H1 (cell line): Measurements from ENCODE around the gene RNF225. TPM values are rescaled to one million over a fixed set of nuclear protein-coding genes. Genes with fewer than 3 reads are reported as not detected.

Experiments
- CTCF ChIA-PET: fragments of 300-600 bp; sonication (Branson Sonifier 250); formaldehyde crosslinking; loops from one replicate; lab custom pipeline; 2021; ENCODE audit not compliant: partially characterized antibody; lab: Charles Lee
- POLR2A ChIA-PET: fragments of 300-600 bp; sonication (Branson Sonifier 250); formaldehyde crosslinking; loops from one replicate; lab custom pipeline; 2021; ENCODE audit warnings: inconsistent platforms; ENCODE audit not compliant: partially characterized antibody; lab: Charles Lee
- DNase-seq, 2 experiments: peaks; one replicate each; pipeline versions ENCODE4 v3.0.0 to v3.0.0-alpha.2; 2010 to 2022; ENCODE audit warnings: low spot score in 2 of 2, low read depth in 1 of 2, mixed read lengths in 1 of 2
- FAIRE-seq: peaks from 2 replicates; lab custom pipeline; 2011; peaks lifted over from hg19 to GRCh38; lab: Jason Lieb, UNC
- H2AFZ ChIP-seq: 2 replicates; pipeline ENCODE4 v1.8.1; 2012; ENCODE audit warnings: low read length, inconsistent platforms
- H2AK5ac ChIP-seq: 2 replicates; pipeline ENCODE4 v1.6.1; 2013; ENCODE audit warnings: low read depth, low read length
- H2BK120ac ChIP-seq: replicated peaks from 2 replicates; pipeline ENCODE3; 2013; ENCODE audit warnings: low read depth, low read length, inconsistent platforms
- H2BK12ac ChIP-seq: 2 replicates; pipeline ENCODE4 v1.6.1; 2013; ENCODE audit warnings: low read depth, low read length
- H2BK15ac ChIP-seq: 2 replicates; pipeline ENCODE4 v1.6.1; 2013; ENCODE audit warnings: low read length
- H2BK20ac ChIP-seq: 2 replicates; pipeline ENCODE4 v1.6.1; 2013; ENCODE audit warnings: low read length
- H2BK5ac ChIP-seq: 2 replicates; pipeline ENCODE4 v1.6.1; 2013; ENCODE audit warnings: low read depth, low read length
- H3K14ac ChIP-seq: 2 replicates; pipeline ENCODE4 v1.6.1; 2013; ENCODE audit warnings: inconsistent platforms; ENCODE audit not compliant: insufficient read length
- H3K18ac ChIP-seq: 2 replicates; pipeline ENCODE4 v1.6.1; 2013; ENCODE audit warnings: low read length; ENCODE audit errors: extremely low read depth
- H3K23ac ChIP-seq: 2 replicates; pipeline ENCODE4 v1.6.1; 2013; ENCODE audit warnings: inconsistent platforms; ENCODE audit not compliant: insufficient read length
- H3K23me2 ChIP-seq: 2 replicates; pipeline ENCODE4 v1.6.1; 2013; ENCODE audit warnings: low read depth, low read length
- H3K27ac ChIP-seq: 2 replicates; pipeline ENCODE4 v1.6.1; 2011; ENCODE audit warnings: low read depth, low read length, inconsistent platforms
- H3K27me3 ChIP-seq, 4 experiments: replicated peaks in 1 of 4; 1 replicate in 1 of 4; 2 replicates in 3 of 4; pipeline versions ENCODE4 v1.6.1 to v1.8.1; 2011 to 2013; ENCODE audit warnings: low read length in 3 of 4, mild to moderate bottlenecking in 3 of 4, inconsistent platforms in 2 of 4, mixed read lengths in 2 of 4, moderate library complexity in 1 of 4; ENCODE audit not compliant: control insufficient read depth in 3 of 4, insufficient read depth in 3 of 4; ENCODE audit errors: extremely low read depth in 1 of 4
- H3K36me3 ChIP-seq, 4 experiments: 2 replicates each; pipeline versions ENCODE4 v1.6.1 to v1.8.1; 2011 to 2013; ENCODE audit warnings: mild to moderate bottlenecking in 4 of 4, low read length in 3 of 4, moderate library complexity in 2 of 4, control low read depth in 1 of 4, inconsistent platforms in 1 of 4; ENCODE audit not compliant: insufficient read depth in 4 of 4, control insufficient read depth in 2 of 4
- H3K4ac ChIP-seq: replicated peaks from 2 replicates; pipeline ENCODE3; 2013; ENCODE audit warnings: low read length, low read depth, mixed read lengths, inconsistent platforms; ENCODE audit not compliant: insufficient read length
- H3K4me1 ChIP-seq, 4 experiments: replicated peaks in 1 of 4; 1 replicate in 1 of 4; 2 replicates in 3 of 4; pipeline versions ENCODE4 v1.6.1 to v1.8.1; 2011 to 2013; ENCODE audit warnings: low read length in 3 of 4, inconsistent platforms in 2 of 4, mixed read lengths in 1 of 4; ENCODE audit not compliant: insufficient read depth in 4 of 4, control insufficient read depth in 3 of 4
- H3K4me2 ChIP-seq, 2 experiments: 2 replicates each; pipeline versions ENCODE4 v1.6.1 to v1.8.1; 2011 to 2013; ENCODE audit warnings: low read depth in 2 of 2, low read length in 2 of 2, control low read depth in 1 of 2, inconsistent platforms in 1 of 2, mild to moderate bottlenecking in 1 of 2; ENCODE audit not compliant: insufficient read depth in 1 of 2
- H3K4me3 ChIP-seq, 4 experiments: fragments of 200-600, 300-600 bp in 1 of 4; sonication (generic), shearing (Covaris generic), sonication (Bioruptor Twin) in 1 of 4; 2 replicates each; pipeline versions ENCODE4 v1.5.1 to v1.8.1; 2011 to 2016; ENCODE audit warnings: low read length in 4 of 4, low read depth in 3 of 4, control low read depth in 2 of 4, inconsistent platforms in 2 of 4, mild to moderate bottlenecking in 2 of 4, mixed read lengths in 1 of 4, moderate library complexity in 1 of 4; ENCODE audit not compliant: insufficient read depth in 2 of 4; ENCODE audit errors: extremely low read depth in 1 of 4
- H3K56ac ChIP-seq: replicated peaks from 2 replicates; pipeline ENCODE3; 2013; ENCODE audit warnings: low read depth, mild to moderate bottlenecking, mixed read lengths, low read length, inconsistent platforms; ENCODE audit not compliant: insufficient read length
- H3K79me1 ChIP-seq: 2 replicates; pipeline ENCODE4 v1.6.1; 2013; ENCODE audit warnings: low read depth, low read length, control low read depth
- H3K79me2 ChIP-seq, 2 experiments: 2 replicates each; pipeline versions ENCODE4 v1.6.1 to v1.8.1; 2012 to 2013; ENCODE audit warnings: low read length in 2 of 2, mild to moderate bottlenecking in 2 of 2, inconsistent platforms in 1 of 2; ENCODE audit not compliant: insufficient read depth in 2 of 2, control insufficient read depth in 1 of 2
- H3K9ac ChIP-seq, 4 experiments: replicated peaks in 1 of 4; 1 replicate in 1 of 4; 2 replicates in 3 of 4; pipeline versions ENCODE4 v1.6.1 to v1.8.1; 2011 to 2013; ENCODE audit warnings: low read depth in 3 of 4, low read length in 3 of 4, control low read depth in 2 of 4, mild to moderate bottlenecking in 2 of 4, moderate library complexity in 2 of 4, inconsistent platforms in 1 of 4; ENCODE audit errors: extremely low read depth in 1 of 4
- H3K9me3 ChIP-seq, 2 experiments: 2 replicates each; pipeline versions ENCODE4 v1.6.1 to v1.8.1; 2012 to 2013; ENCODE audit warnings: mild to moderate bottlenecking in 2 of 2, moderate library complexity in 2 of 2, control low read depth in 1 of 2, inconsistent platforms in 1 of 2, low read depth in 1 of 2, low read length in 1 of 2, mixed read lengths in 1 of 2; ENCODE audit not compliant: insufficient read depth in 2 of 2
- H4K20me1 ChIP-seq, 2 experiments: replicated peaks in 1 of 2; 2 replicates each; pipeline versions ENCODE3 to v1.8.1; 2011 to 2013; ENCODE audit warnings: inconsistent platforms in 2 of 2, low read length in 2 of 2, mild to moderate bottlenecking in 1 of 2; ENCODE audit not compliant: insufficient read depth in 2 of 2, control insufficient read depth in 1 of 2
- H4K5ac ChIP-seq: 2 replicates; pipeline ENCODE4 v1.6.1; 2013; ENCODE audit warnings: low read length, low read depth, mixed read lengths, inconsistent platforms; ENCODE audit not compliant: insufficient read length
- H4K8ac ChIP-seq: 2 replicates; pipeline ENCODE4 v1.8.0; 2013; ENCODE audit warnings: mild to moderate bottlenecking, moderate library complexity, low read length, inconsistent platforms; ENCODE audit not compliant: insufficient read depth; ENCODE audit errors: extremely low read depth
- H4K91ac ChIP-seq: replicated peaks from 2 replicates; pipeline ENCODE3; 2013; ENCODE audit warnings: low read length, mixed read lengths, inconsistent platforms; ENCODE audit not compliant: insufficient read length
- CBX5 ChIP-seq: fragments of 300-800, 300-1000 bp; sonication (generic); IDR thresholded peaks from 2 replicates; pipeline ENCODE4 v1.7.1; 2016; ENCODE audit warnings: antibody characterized with exemption, low read length, low read depth
- CEBPB ChIP-seq: IDR thresholded peaks from 2 replicates; pipeline ENCODE4 v1.6.1; 2012; ENCODE audit warnings: low read depth, low read length
- EZH2 ChIP-seq: fragments of 200-600 bp; sonication (generic); IDR thresholded peaks from 2 replicates; pipeline ENCODE4 v1.7.1; 2012; ENCODE audit warnings: low read depth, mild to moderate bottlenecking, moderate library complexity, low read length, inconsistent platforms; ENCODE audit not compliant: severe bottlenecking
- GABPA ChIP-seq: IDR thresholded peaks from 2 replicates; pipeline ENCODE4 v1.6.1; 2011; ENCODE audit warnings: mild to moderate bottlenecking, low read length, moderate library complexity, borderline replicate concordance; ENCODE audit not compliant: insufficient read depth
- JUN ChIP-seq: IDR thresholded peaks from 2 replicates; pipeline ENCODE4 v1.6.1; 2011; ENCODE audit warnings: low read depth, mild to moderate bottlenecking, improper control_type of control experiment, low read length
- RAD21 ChIP-seq, 2 experiments: IDR thresholded peaks in 1 of 2; conservative IDR thresholded peaks in 1 of 2; 2 replicates each; pipeline ENCODE4 v1.6.1; 2011; ENCODE audit warnings: low read depth in 2 of 2, low read length in 2 of 2, improper control_type of control experiment in 1 of 2, inconsistent platforms in 1 of 2, mild to moderate bottlenecking in 1 of 2, moderate library complexity in 1 of 2
- SIN3A ChIP-seq, 2 experiments: IDR thresholded peaks in 1 of 2; conservative IDR thresholded peaks in 1 of 2; 2 replicates each; pipeline ENCODE4 v1.6.1; 2011 to 2012; ENCODE audit warnings: low read length in 2 of 2, improper control_type of control experiment in 1 of 2, low read depth in 1 of 2, mild to moderate bottlenecking in 1 of 2
- SIX5 ChIP-seq: IDR thresholded peaks from 2 replicates; pipeline ENCODE4 v1.6.1; 2011; ENCODE audit warnings: mild to moderate bottlenecking, low read depth, low read length
- TCF12 ChIP-seq: IDR thresholded peaks from 2 replicates; pipeline ENCODE4 v1.6.1; 2011; ENCODE audit warnings: low read depth, mild to moderate bottlenecking, low read length
- YY1 ChIP-seq: IDR thresholded peaks from 2 replicates; pipeline ENCODE4 v1.6.1; 2011; ENCODE audit warnings: low read depth, mild to moderate bottlenecking, low read length
- WGBS, 2 experiments: shearing (Covaris generic) in 1 of 2; methylation state at CpG; one replicate each; pipeline versions ENCODE4 v1.1.6 to v1.1.7; 2013 to 2015; ENCODE audit warnings: low lambda C conversion rate in 2 of 2, mixed read lengths in 2 of 2, inconsistent platforms in 1 of 2, low coverage in 1 of 2, missing lambda C conversion rate in 1 of 2; ENCODE audit not compliant: insufficient replicate concordance in 2 of 2, insufficient coverage in 1 of 2, insufficient read length in 1 of 2; ENCODE audit errors: extremely low coverage in 1 of 2, missing lambda C conversion rate in 1 of 2; 5-methylcytosine and 5-hydroxymethylcytosine counted together
- polyA plus RNA-seq, 7 experiments: library from polyadenylated mRNA; depleted of rRNA in 3 of 7; stranded (reverse) in 5 of 7; unstranded in 2 of 7; fragments of >200 nt in 5 of 7; fragments of 200-250 nt in 2 of 7; gene quantifications; 1 replicate in 5 of 7; 2 replicates in 1 of 7; 4 replicates in 1 of 7; pipeline versions ENCODE4 v1.2.1 to v1.2.3, GENCODE V29; 2011 to 2013; ENCODE audit warnings: missing spikeins in 2 of 7, mixed read lengths in 2 of 7
- total RNA-seq: library from RNA; stranded (reverse); fragmentation: NEBNext Ultra II Directional; extraction: Animal tissue kit (Norgen Biotek cat#: 25700); gene quantifications from 2 replicates; pipeline ENCODE4 v1.2.1, GENCODE V29; 2021
- TF ChIP-seq, protein P1 (sequence below): IDR thresholded peaks from 2 replicates; pipeline ENCODE4 v1.6.1; 2012; ENCODE audit warnings: inconsistent platforms

Gene RNF225
- total and polyA plus RNA-seq, 2 of the 8 experiments (the other 6 are each of a cell fraction or from before 2014, with no cell fraction given), result 0.17 to 1.0 TPM

- no peak overlapping the region for H2BK120ac ChIP-seq
- no peak overlapping the region for H4K5ac ChIP-seq
- H4K20me1 ChIP-seq, result no peaks in the 10 kb centered on the region
- no peak overlapping the region for H2BK5ac ChIP-seq
- no peak overlapping the region for H3K4ac ChIP-seq
- H2AFZ ChIP-seq, result no peak overlapping the region
- no peaks in the 10 kb centered on the region for H3K79me1 ChIP-seq
- no peak overlapping the region for H3K56ac ChIP-seq
- no peak overlapping the region for H2BK15ac ChIP-seq
- no peak overlapping the region for H2AK5ac ChIP-seq
- H4K8ac ChIP-seq, result no peak overlapping the region
- H3K36me3 ChIP-seq, result peaks cover 0 to 14% (median 6%) of the 10 kb centered on the region in 4 experiments; a peak in 4 of 8 replicates
- H3K18ac ChIP-seq, result no peak overlapping the region
- H4K91ac ChIP-seq, result no peak overlapping the region
- H3K79me2 ChIP-seq, result no peaks in the 10 kb centered on the region
- H2BK20ac ChIP-seq, result no peak overlapping the region
- POLR2A ChIA-PET, result interaction anchor here (1.6 to 2.1 kb wide), 2 partner anchors 21 to 22 kb away, joined by 4 to 8 read pairs; partner anchors contain the start of gene RNF225
- FAIRE-seq (no peak), DNase-seq (no peak)
- CTCF ChIA-PET, result interaction anchor here (1.0 to 1.3 kb wide), 3 partner anchors 11 to 51 kb away, joined by 3 read pairs; no protein-coding TSS in a partner anchor
- no peak overlapping the region for H3K23ac ChIP-seq
- H3K27ac ChIP-seq, result no peak overlapping the region
- H3K23me2 ChIP-seq, result no peaks in the 10 kb centered on the region
- no peak overlapping the region for H3K14ac ChIP-seq
- no peak overlapping the region for H3K9ac ChIP-seq
- H3K27me3 ChIP-seq, result no peaks in the 10 kb centered on the region
- H2BK12ac ChIP-seq, result no peak overlapping the region
- H3K4me2 ChIP-seq, result no peak overlapping the region
- peaks cover 6 to 7% of the 10 kb centered on the region in 2 experiments; a peak in 2 of 4 replicates for H3K9me3 ChIP-seq
- TF ChIP-seq EZH2 (no peak), SIN3A (conservative IDR thresholded peaks at IDR 0.05 in 1 of 2, IDR thresholded peaks at IDR 0.05 in 1 of 2; ENCODE audit: low read depth in 1 of 2, low read length in 2 of 2) (no peak), GABPA (no peak), SIX5 (no peak), JUN (no peak), CBX5 (no peak), RAD21 (IDR thresholded peaks at IDR 0.05 in 1 of 2, conservative IDR thresholded peaks at IDR 0.05 in 1 of 2; ENCODE audit: low read depth in 2 of 2, low read length in 2 of 2) (no peak), CEBPB (no peak), YY1 (no peak), TCF12 (no peak)
- TF ChIP-seq, protein P1, sequence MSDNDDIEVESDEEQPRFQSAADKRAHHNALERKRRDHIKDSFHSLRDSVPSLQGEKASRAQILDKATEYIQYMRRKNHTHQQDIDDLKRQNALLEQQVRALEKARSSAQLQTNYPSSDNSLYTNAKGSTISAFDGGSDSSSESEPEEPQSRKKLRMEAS, result no peak
- H3K4me1 ChIP-seq, result no peaks in the 10 kb centered on the region
- no peak overlapping the region for H3K4me3 ChIP-seq
- WGBS, 2 experiments, result 91% methylated on average over 7 of the region's 7 CpGs; no CpG with 5 or more reads in 1 of the 2 experiments
Observed at GRCh38 chr19:58417071-58417470, 21.6 kb downstream of the RNF225 start.
